NCI-H146 treated with DMSO at 0.1 percent for 48 hours (cell line): ENCODE results near the gene AIFM2.
"Not testable (repeated sequence)": the region's sequence is repeated elsewhere in the genome, so short reads cannot be mapped to it uniquely, and the experiment has no call there.

Experiments
- DNase-seq: peaks from one replicate; lab custom pipeline; 2025; ENCODE audit not compliant: unreplicated experiment; lab: John Stamatoyannopoulos, UW

AIFM2 gene

DNA sequence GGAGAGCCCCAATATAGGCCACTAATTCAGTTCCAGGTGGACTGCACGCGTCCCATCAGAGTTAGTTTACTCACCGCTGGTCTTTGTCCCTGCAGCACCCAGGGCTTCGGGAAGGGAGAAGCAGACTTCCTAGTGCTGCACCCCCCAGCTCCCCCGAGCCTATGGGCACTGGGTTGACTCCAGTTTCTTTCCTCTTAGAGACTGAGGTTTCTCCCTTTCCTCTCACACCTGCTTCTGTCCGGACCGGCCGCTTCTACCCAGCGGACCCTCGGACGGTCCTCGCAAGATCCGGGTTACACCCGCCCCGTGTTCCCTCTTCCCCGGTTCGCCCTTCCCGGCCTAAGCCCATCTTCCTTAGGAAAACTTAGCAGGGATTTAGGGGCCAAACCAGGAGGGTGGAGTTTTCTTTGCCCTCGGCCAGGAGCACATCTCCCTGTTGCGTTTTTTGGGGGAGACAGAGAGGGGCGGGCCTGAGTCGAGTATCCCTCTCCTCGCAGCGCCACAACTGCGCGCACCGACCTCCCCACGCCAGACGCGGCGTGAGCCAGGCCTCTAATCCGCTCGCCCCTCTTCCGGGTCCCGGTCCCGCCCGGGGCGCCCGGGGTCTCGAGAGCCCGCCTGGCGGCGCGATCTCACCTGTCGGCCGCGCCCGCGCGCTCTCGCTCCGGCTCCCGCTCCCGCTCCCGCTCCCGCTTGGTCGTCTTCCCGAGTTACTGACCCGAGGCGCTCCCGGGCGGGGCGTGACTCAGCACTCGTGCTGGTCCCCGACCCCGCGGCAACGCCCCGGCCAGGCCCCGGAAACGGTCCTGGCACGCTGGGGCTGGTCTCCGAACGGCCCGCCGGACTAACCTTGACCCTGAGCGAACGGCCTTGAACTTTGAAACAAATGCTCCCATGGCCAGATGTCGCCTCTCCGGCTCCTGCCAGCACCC lies at the start of gene AIFM2:
TSS of gene AIFM2 (minus strand) at position 728 of the 932 bp plus-strand sequence. CDS start 8,741 bp downstream, outside the sequence.
- DNase-seq: peak; percentile 56

DNA sequence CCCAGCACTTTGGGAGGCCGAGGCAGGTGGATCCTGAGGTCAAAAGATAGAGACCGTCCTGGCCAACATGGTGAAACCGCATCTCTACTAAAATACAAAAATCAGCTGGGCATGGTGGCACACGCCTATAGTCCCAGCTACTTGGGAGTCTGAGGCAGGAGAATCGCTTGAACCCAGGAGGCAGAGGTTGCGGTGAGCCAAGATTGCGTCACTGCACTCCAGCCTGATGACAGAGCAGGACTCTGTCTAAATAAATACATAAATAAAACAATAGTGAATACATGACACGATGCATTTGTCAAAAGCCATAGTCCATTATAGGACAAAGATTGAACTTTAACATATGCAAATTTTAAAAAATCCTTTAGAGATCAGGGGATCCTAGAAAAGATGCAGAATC lies 46.6 kb upstream of the AIFM2 start:
- DNase-seq: not testable (repeated sequence)

DNA sequence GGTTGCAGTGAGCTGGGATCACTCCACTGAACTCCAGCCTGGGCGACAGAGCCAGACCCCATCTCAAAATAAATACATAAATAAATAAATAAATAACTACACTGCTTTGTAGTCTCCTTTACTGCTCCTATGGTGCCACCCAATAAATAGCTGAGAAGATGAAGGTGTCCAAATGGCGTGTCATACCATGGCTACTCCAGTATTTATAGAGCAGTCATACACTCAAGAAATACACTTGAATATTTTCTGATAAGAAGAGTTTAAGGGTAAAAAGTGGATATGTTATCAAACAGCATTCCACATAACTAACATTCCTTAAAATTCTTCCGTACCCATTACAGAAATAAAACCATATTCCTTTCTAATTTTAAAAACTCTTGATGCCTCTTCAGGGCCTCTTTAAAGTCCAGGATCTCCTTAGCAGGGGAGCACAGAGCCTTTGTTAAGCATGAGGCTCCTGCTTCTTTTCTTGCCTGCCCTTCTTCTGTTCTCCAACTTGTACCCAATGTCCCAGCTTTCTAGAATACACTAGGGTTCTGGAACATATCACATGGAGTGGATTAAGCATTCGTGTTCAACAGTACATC lies 45.6 kb upstream of the AIFM2 start:
- DNase-seq: no peak

DNA sequence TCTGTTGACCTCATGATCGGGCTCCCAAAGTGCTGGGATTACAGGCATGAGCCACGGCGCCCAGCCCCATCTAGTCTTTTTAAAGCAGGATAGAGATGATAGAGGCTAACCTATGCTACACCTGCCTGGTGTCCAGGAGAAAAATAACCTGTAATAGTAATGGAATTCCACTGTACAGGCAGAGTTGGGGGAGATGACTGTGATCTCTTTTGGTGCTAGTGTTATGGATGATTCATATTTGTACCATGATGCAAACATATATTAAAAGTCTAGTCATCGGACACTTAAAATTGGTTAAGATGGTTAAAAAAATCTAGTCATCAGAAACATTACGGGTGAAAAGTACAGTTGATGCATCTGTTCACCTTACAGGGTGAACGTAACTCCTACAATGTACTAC lies 43.8 kb upstream of the AIFM2 start:
- no peak for DNase-seq

DNA sequence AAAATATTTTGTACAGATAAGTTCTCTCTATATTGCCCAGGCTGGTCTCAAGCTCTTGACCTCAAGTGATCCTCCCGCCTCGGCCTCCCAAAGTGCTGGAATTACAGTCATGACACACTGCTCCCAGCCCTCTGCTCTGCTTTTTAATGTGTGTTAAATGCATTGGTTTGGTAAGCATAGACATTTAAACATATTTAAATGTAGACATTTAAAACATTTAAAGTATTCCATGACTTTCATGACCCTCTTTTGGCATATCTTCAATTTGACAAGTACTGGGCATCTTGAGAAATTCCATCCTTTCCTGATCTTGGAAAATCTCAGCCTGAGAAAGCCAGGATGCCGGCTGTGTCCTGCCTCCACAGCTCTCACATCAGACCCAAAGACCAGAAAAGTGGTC lies 42.9 kb upstream of the AIFM2 start:
- no peak for DNase-seq

DNA sequence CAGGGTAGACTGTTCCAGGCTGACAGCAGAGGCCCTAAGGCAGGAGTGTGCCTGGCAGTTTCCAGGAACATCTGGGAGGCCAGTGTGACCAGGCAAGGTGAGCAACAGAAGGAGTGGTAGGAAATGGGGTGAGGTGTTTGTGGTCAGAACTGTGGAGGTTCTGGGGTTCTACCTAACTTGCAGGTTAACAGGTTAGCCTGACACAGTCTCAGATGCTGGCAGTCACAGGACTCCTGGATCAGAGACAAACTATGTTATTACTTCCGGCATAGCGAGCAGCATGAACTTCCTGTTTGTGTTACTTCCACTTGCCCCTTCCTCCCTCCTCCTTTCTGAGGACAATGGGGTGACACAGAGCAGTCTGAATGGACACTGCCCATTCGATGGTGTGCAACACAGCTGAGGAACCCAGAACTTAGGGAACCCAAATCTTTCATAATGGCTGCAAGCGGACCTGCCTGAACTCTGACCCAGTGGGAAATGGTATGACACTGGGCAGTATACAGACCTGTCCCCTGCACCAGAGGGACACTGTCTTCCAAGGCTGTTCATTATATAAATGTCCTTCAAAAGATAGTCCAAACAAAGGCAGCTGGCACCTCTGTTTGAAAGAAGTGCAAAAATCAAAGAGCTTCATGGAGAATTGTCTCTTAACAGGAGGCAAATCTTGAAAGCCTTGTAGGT lies 41.6 kb upstream of the AIFM2 start:
- DNase-seq: no peak

DNA sequence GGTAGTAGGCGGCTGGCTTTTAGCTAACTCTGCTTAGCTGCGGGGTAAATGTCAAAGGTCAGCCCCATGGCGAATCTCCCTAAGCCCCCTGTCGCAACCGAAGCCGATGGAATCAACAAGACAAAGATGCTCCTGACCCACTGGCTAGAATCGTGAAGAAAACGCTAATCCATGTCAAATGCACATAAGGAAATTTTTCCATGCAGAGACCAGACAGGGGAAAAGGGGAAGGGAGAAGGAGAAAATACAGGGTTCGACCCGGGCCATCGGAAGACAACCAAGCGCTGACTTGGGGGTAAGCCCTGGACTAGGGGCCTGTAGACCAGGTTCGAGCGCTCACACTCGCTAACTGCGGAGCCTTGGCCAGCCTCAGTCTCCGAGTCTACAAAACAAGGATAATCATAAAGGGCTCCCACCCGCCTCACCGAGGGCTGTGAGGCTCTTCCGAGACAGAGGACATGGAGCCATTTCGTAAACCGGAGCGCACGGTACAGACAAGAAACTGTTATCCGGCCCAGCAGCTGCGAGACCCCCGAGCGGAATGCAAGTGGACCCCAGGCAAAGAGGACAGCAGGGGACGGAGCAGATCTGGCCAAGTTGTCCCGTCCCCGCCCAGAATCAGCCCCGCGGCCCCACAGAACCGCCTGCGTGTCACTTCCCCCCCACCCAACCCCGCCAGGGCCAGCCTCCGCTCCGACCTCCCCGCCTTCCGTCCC lies 37.2 kb upstream of the AIFM2 start:
- DNase-seq: no peak

DNA sequence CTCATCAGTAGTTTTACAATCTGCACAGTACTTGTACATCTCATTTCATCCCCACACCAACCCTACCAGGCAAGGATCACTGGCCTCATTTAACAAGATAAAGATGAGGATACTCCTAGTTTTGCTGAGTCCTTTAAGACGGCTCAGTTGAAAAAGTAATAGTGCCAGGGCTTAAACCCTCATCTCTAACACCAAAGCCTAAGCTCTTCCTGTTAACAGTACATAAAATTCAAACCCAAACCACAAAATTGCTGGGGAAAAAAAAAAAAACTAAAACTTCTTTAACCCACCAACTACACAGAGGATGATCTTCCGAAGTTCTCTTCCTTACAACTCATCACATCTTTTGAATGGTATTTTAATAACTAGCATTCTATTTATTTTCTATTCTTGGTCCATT lies 36.4 kb upstream of the AIFM2 start:
- no peak for DNase-seq

DNA sequence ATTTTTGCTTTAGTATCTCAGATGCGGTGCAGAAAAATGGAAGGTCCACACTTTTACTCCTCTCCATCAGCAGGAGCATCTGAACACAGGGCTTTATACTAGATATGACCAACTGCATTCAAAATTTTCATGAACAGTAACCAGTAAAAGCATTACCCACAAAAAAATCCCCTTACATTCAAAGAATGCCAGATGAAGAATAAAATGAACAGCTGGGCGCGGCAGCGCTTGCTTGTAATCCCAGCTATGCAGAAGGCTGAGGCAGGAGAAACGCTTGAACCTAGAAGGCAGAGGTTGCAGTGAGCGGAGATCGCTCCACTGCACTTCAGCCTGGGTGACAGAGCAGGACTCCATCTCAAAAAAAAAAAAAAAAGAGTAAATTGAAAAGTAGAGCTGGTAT lies 34.6 kb upstream of the AIFM2 start:
- DNase-seq: no peak

DNA sequence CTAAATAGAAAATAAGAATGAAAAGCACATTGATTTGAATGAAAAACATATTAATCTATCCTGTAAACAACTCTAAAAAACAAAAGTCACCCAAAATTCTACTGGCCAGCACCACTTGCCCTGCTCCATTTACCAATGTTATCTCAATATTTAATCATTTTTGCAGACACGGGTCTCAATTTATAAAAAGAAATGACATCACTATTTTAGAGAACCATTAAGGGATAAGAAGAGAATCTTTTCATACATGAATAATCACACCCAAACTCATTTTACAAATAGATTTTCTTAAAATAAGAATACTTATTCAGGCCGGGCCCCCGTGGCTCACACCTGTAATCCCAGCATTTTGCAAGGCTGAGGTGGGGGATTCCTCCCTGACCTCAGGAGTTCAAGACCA lies 33.8 kb upstream of the AIFM2 start:
- no peak for DNase-seq

DNA sequence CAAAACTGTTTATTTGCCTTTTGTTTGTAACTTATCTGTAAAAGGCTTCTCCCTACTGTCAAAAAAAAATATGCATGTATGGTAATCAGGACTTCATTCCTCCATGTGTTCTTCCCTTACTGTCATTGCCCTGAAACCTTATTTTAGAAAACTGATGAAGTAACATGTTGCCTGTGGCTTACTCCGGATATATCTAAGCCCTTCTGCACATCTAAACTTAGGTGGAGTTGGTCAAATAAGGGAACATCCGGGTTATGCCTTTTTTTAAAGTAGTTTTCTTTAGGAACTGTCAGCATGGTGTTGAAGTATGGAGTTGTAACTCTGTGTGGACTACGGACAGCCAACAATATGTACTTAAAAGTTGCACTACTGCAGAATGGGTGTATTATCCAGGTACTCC lies 31.5 kb upstream of the AIFM2 start:
- DNase-seq: no peak

DNA sequence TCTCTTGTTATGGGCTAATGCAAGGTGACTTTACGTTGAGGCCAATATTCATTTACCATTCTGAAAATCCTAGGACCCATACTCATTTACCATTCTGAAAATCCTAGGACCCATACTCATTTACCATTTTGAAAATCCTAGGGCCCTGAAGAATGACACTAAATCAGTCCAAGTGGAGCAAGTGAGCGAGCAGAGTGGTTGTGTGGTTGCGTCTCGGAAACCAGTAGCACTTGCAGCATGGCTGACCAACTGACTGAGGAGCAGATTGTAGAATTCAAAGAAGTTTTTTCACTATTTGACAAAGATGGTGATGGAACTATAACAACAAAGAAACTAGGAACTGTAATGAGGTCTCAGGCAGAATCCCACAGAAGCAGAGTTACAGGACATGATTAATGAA lies 30.8 kb upstream of the AIFM2 start:
- no peak for DNase-seq

DNA sequence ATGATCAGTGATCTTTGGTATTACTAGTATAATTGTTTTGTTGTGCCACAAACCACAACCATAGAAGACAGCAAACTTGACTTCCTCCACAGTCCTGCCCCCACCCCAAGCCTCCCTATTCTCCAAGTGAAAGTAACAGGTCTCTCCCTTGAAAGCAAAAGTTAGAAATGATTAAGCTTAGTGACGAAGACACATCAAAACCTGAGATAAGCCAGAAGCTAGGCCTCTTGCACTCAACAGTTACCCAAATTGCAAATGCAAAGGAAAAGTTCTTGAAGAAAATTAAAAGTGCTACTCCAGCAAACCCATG lies 30.2 kb upstream of the AIFM2 start:
- DNase-seq: no peak

DNA sequence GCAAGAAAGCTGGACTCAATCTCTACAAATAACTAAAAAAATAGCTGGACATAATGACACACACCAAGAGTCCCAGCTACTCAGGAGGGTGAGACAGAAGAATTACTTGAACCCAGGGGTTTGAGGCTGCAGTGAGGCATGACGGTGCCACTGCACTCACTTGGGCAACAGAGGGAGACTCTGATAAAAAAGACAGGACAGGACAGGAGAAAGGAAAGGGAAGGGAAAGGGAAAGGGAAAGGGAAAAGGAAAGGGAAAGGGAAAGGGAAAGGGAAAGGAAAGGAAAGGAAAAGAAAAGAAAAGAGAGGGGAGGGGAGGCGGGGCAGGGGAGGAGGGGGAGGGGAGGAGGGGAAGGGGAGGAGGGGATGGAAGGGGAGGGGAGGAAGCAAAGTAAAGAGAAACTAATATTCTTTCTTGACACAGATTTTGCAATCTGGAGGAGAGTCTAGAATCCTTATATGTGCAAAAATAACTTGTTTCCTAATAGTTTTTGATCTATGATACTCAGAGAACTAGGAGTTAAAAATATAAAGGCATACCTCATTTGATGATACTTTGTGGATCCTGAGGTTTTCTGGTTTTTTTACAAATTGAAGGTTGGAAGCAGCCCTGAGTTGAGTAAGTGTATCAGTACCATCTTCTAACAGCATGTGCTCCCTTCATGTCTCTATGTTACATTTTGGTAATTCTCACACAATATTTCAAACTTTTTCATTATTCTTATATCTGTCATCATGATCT lies 29.7 kb upstream of the AIFM2 start:
- no peak for DNase-seq

DNA sequence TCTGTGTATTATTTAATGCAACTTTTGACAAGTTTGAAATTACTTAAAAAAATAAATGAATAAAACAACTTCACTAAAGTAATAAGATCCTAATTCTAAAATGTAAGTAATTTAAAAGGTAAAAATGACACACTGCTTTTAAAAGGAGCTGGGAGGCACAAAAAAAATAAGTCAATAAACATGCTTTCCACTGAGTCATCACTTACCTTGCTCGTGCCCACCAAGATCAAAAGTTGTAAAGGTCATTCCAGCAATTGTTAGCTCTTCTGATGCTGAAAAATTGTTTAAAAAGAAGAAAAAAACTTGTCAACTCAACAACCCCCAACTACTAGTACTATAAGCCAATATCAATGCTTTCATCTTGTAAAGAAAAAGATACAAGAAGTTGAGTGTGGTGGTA lies 28.2 kb upstream of the AIFM2 start:
- no peak for DNase-seq

DNA sequence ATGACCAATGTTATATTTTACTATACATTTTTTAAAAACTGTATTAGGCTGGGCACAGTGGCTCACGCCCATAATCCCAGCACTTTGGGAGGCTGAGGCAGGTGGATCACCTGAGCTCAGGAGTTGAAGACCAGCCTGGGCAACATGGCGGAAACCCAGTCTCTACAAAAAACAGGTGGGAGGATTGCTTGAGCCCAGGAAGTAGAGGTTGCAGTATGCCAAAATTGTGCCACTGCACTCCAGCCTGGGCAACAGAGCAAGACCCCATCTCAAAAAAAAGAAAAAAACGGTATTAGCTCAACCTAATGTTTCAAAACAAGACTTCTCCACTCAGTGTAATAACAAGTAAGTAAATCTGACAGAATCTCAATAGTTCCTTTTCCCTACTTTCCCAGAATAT lies 26.7 kb upstream of the AIFM2 start:
- DNase-seq: not testable (repeated sequence)

DNA sequence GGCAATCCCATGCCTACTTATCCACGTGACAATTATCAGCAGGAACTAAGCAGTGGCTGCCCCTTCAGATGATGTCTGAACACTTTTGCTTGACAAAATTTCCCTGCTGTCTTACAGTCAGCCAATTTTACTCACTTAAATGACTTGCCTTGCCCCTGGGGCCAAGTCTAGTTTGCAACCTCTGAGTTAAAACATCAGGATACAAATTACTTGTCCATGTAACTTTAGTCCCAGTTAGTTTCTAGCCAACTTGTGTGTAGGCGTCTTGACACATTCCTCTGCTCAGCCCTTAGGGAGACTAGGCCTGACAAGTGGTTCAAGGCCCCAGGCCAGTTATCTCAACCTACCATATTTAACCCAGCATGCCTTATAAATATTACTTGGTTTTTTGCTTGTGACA lies 25.5 kb upstream of the AIFM2 start:
- DNase-seq: no peak

DNA sequence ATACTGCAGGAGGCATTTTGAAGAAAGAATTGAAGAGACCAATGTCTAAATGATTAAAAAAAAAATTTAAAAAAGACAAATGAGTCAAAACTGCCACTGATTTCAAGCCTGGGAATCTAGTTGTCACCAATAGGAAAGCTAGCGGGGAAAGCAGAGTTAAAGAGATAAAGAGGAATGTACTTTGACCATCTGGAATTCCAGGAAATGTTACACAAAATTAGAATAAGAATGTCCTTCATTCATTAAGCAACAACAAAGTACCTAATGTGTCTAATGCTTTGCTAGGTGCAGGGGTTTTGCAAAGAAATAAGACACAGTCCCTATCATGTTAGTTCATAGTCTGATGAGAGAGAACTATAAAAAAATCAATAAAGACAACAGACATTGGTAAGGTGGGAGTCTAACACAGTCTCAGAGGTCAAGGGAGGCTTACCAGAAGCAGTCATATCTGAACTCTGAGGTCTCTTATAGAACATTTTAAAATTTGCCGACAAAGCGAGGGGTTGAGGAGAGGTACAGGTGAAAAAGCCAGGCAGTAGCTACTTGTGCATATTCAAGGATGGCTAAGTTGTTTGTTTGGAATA lies 22.7 kb upstream of the AIFM2 start:
- no peak for DNase-seq

DNA sequence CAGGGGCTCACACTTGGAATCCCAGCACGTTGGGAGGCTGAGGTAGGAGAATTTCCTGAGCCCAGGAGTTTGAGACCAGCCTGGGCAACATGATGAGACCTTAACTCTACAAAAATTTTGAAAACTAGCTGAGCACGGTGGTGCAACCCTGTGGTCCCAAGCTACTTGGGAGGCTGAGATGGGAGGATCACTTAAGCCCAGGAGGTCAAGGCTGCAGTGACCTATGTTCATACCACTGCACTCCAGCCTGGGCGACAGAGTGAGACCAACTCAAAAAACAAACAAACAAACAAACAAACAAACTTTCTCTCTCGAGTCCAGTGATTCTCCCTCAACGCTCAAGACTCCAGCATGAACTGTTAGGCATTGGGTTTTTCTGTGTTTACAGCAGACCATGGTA lies 15.9 kb upstream of the AIFM2 start:
- DNase-seq: no peak

DNA sequence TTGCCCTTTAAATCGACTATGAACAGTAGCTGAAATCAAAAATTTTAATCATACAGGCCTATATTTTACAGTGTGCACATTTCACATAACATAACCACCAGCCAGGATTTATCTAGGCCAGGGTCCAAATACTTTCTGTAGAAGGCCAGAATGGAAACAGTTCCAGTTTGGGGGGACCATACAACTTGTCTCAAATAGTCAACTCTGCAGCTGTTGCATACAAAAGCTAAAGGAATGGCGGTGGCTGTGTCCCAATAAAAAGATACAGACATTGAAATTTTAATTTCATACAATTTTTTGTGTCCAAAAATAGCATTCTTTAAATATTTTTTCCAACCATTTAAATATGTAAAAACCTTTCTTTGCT lies 14.6 kb upstream of the AIFM2 start:
- DNase-seq: no peak
